GM12875 (cell line): Measurements from ENCODE around the gene KLHL30.
A peak's percentile ranks its signal among the peaks of the same experiment; 100 is the strongest.

ENCODE experiments used
- H3K4me3 ChIP-seq: one replicate; pipeline ENCODE4 v1.5.1; 2011; ENCODE audit warnings: low read depth, low read length, control low read depth
- TF ChIP-seq, protein P1 (sequence below): IDR thresholded peaks from 2 replicates; pipeline ENCODE4 v1.5.1; 2011; ENCODE audit warnings: low read depth, mild to moderate bottlenecking, control low read depth, inconsistent platforms, low read length, moderate library complexity, borderline replicate concordance; ENCODE audit not compliant: insufficient read depth

Gene KLHL30

DNA sequence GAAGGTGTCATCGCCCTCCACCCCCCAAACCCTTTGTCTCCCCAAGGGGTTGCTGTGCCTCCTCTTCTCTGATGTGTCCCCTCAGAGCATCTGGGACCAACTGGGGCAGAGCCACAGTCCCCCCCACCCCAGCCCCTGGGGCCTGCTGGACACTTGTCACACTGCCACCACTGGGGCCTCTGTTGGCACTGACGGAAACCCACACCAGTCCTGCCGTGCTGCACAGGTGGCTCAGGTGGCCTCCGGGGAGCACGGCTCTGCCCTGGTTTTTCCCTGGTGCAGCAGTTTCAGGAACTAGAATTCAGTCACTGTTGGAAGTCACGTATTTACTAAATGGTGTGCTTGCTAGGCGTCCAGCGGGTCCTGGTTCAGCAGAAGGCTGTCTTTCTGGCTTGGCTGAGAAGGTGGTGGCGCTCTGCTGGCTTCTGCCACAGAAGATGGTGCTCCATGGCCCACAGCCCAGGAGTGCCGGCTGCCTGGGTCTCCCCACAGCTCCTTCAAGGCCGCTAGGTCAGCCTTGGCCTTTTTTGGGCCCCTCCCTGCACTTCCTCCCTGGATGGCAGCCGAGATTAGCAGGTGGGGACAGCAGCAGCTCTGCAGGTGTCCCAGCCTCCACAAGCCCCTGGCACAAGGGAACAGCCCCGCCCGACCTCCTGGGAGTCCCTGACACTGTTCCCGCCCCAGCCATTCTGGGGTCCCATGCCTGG is 18.6 kb upstream of the KLHL30 start:
- TF ChIP-seq, protein P1, sequence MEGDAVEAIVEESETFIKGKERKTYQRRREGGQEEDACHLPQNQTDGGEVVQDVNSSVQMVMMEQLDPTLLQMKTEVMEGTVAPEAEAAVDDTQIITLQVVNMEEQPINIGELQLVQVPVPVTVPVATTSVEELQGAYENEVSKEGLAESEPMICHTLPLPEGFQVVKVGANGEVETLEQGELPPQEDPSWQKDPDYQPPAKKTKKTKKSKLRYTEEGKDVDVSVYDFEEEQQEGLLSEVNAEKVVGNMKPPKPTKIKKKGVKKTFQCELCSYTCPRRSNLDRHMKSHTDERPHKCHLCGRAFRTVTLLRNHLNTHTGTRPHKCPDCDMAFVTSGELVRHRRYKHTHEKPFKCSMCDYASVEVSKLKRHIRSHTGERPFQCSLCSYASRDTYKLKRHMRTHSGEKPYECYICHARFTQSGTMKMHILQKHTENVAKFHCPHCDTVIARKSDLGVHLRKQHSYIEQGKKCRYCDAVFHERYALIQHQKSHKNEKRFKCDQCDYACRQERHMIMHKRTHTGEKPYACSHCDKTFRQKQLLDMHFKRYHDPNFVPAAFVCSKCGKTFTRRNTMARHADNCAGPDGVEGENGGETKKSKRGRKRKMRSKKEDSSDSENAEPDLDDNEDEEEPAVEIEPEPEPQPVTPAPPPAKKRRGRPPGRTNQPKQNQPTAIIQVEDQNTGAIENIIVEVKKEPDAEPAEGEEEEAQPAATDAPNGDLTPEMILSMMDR: no peak
- H3K4me3 ChIP-seq: no peak overlapping the region

DNA sequence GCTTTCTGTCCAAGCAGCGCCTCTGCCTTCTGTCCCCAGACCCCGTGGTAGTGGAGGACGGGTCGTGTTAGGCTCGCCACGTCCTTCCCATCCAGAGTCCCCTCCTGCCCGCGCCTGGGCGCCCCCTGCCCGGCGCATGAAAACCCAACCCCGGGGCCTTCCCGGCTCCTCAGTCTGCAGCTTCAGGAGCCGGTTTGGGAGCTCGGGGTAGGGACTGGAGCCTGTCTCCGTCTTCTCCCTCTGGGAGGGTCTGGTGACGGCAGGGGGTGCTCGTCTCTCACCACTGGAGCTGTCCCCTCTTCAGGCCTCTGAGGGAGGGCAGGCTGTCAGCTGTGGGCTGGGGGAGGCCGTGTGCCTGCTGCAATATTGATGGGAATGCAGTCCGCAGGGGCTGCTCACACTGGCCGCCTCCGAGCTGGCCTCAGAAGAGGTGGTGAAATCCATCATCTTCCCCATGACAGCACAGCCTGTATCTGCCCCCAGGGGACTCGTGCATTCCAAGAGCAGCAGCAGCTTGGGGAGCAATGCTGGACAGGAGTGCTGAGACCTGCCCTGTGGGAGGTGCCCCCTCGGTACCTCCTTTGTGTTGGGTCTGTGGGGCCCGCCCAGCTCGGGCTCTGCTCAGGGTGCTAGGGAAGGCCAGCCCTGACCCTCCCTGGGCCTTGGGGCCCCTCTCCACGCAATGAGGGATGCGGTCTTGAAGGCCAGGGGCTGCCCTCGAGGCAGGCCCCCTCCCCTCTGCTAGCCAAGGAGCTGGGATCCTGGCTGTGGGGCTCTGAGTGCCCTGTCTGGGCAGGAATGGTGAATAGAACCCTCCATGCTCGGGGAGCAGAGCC is 17.8 kb upstream of the KLHL30 start:
- TF ChIP-seq, protein P1: peak; percentile 11; the same call in 1 of the 2 replicates
- H3K4me3 ChIP-seq: no peak overlapping the region

DNA sequence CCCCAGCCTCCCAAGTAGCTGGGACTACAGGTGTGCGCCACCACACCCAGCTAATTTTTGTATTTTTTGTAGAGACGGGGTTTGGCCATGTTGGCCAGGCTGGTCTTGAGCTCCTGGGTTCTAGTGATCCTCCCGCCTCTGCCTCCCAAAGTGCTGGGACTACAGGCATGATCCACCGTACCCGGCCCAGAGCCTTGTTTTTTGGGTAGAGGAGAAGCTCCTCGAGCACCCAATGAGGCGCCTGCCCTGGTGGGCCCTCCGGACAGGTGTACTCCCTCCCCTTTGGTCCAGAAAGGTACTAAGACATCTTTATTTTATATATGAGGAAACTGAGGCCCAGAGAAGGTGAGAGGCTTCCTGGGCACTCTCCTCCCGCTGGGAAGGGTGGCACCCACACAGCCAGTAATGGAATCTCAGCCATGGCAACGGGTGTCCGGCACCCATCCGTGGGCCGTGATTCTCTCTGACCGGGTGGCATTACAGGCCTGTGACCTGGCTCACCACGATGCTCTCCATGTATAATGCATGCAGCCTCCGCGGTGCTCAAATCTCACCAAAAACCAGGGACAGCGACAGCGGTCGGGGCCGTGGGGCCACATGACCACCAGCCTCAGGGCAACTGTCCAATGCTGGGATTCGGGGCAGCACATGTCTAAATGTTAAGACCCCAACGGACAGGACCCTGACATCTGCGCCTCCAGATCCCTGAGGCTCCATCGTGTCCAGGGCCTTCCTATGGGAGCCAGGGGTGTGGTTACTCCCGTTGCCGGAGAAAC is 16.8 kb upstream of the KLHL30 start:
- TF ChIP-seq, protein P1: no peak
- no peak overlapping the region for H3K4me3 ChIP-seq

DNA sequence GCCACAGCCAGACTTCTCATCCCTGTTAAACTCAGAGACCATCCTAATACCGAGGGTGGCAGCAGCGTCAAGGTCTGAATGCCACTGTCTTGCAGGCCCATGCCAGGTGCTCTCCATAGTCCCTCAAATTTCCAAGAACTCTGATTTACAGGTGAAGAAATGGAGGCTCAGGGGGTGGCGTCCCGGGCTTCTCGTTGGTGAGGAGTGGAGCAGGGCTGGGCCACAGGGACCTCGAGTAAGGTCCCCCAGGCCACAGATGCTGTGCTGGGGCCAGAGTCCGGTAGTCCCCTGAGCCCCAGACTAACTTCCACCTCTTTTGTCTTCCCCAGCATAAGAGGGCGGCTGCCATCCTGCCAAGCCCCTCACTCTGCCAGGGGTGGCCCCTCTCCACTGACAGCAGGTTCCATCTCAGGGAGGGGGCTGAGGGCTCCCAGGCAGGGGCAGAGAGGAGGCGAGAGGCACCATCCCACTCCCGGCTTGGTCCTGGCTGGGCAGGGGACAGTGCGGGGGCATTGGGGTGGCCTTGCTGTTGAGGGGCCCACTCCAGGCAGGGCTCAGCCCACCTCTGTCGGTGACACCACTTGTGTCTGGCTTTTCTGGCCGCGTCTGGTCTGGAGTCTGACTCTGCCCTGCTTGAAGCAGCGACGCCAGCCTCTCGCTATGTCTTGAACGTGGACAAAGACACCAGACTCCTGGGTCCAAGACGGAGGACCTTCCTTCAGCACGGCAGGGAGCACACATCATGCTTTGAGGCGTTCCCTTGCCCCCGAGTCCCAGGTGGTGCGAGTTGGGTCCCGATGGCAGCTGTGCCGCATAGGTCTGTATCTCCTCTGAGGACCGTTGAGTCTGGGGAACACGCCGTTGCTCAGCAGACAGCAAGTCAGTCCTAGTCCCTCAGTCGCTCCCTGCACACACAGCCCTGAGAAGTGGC is 15.9 kb upstream of the KLHL30 start:
- H3K4me3 ChIP-seq: no peak overlapping the region

DNA sequence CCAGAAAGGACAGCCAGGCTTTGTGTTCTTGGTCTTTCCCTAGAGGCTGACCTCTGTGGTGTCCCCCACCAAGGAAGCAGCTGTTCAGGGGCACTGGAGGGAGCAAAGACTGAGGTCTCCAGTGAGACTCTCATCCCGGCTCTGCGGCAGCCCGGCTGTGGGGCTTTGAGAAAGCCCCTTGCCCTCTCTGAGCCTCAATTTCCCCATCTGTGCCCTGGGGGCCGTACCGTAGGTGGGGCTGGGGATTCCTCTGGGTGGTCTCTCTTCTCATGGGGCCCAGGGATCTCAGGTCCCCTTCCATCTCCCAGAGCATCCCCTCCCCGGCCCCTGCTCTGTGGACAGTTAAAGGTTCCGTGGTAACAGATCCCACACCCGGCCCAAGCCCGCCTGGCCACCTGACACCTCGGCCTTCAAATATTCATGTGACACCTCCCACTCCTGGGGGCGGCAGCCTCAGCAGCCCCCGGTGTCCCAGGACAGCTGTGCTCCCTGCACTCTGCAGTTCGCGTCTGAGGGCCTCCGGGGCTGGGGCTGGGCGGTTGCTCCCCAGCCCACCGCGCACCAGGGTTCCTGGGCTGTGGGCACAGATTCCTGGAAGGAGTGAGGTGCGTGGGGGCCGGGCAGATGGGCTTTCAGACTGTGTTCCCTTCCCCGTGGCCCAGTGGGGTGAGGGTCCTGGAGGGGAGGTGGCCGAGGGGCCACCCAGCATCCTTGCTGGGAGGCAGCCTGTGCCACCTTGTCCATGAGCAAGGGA is 15.1 kb upstream of the KLHL30 start:
- TF ChIP-seq, protein P1: no peak
- H3K4me3 ChIP-seq: no peak overlapping the region

More for the DNA sequence above, 15.9 kb upstream of the KLHL30 start:
- TF ChIP-seq, protein P1: no peak
